ENCODE measurements around the gene MAL. TPM values are rescaled to one million over a fixed set of nuclear protein-coding genes. Genes with fewer than 3 reads are reported as not detected.

The MAL gene
- polyA plus RNA-seq, 1 donor from 2014 or later, result not detected

DNA sequence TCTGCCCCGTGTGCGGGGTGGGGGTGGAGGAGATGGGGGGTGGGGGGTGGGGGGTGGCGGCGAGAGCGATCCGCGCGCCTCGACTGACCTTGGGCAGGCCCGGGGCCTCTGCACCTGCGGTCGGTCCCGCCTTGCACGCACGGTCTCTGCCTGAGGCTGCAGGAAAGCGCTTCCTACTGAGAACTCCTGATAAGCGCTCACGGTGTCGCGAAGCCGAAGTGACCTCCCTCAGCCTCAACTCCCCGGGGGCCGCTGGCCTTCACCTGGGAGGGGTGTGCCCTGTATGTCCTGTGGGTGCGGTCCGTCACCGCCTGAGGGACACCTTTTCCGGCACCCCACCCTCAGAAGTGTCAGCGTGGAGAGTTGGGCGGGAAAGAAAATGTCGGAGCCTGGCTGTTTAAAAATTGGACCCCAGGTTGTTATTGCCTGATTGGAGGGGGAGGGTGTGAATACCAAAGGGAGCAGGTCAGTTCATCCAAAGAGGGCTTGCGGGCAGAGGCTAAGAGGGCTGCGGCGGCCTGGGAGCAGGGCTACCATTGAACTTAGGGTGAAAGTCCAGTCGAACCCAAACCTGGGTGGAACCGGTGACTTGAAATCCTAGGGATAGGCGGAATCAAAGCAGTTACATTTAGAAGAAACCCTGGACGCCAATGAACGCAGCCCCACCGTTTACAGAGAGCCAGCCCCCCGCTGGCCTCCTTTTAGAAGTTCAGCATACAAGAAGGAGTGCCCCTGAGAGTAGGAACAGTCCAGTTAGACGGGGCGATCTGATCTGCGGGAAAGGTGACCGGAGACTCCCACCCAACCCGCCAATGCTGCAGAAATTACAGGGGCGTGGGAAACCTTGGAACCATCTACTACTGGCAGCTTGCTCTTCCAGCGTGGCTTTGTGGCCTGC is 1.2 kb downstream of the MAL start:
- no peak overlapping the region for H3K4me3 ChIP-seq (ENCODE audit: low read length)
- no peaks in the 10 kb centered on the region for H4K20me1 ChIP-seq (ENCODE audit: insufficient read depth)
- no peak overlapping the region for H3K4me2 ChIP-seq (ENCODE audit: low read length)
- no peak for TF ChIP-seq EP300 (conservative IDR thresholded peaks at IDR 0.05; ENCODE audit: poor library complexity, severe bottlenecking)
- TF ChIP-seq, protein P1, sequence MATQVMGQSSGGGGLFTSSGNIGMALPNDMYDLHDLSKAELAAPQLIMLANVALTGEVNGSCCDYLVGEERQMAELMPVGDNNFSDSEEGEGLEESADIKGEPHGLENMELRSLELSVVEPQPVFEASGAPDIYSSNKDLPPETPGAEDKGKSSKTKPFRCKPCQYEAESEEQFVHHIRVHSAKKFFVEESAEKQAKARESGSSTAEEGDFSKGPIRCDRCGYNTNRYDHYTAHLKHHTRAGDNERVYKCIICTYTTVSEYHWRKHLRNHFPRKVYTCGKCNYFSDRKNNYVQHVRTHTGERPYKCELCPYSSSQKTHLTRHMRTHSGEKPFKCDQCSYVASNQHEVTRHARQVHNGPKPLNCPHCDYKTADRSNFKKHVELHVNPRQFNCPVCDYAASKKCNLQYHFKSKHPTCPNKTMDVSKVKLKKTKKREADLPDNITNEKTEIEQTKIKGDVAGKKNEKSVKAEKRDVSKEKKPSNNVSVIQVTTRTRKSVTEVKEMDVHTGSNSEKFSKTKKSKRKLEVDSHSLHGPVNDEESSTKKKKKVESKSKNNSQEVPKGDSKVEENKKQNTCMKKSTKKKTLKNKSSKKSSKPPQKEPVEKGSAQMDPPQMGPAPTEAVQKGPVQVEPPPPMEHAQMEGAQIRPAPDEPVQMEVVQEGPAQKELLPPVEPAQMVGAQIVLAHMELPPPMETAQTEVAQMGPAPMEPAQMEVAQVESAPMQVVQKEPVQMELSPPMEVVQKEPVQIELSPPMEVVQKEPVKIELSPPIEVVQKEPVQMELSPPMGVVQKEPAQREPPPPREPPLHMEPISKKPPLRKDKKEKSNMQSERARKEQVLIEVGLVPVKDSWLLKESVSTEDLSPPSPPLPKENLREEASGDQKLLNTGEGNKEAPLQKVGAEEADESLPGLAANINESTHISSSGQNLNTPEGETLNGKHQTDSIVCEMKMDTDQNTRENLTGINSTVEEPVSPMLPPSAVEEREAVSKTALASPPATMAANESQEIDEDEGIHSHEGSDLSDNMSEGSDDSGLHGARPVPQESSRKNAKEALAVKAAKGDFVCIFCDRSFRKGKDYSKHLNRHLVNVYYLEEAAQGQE (IDR thresholded peaks at IDR 0.05; ENCODE audit: borderline replicate concordance), result no peak
- TF ChIP-seq RAD21 (conservative IDR thresholded peaks at IDR 0.05), result no peak
- no peak for TF ChIP-seq EZH2 (IDR thresholded peaks at IDR 0.05; ENCODE audit: borderline replicate concordance, insufficient read depth, low read length, poor library complexity, severe bottlenecking)
- TF ChIP-seq, protein P2, sequence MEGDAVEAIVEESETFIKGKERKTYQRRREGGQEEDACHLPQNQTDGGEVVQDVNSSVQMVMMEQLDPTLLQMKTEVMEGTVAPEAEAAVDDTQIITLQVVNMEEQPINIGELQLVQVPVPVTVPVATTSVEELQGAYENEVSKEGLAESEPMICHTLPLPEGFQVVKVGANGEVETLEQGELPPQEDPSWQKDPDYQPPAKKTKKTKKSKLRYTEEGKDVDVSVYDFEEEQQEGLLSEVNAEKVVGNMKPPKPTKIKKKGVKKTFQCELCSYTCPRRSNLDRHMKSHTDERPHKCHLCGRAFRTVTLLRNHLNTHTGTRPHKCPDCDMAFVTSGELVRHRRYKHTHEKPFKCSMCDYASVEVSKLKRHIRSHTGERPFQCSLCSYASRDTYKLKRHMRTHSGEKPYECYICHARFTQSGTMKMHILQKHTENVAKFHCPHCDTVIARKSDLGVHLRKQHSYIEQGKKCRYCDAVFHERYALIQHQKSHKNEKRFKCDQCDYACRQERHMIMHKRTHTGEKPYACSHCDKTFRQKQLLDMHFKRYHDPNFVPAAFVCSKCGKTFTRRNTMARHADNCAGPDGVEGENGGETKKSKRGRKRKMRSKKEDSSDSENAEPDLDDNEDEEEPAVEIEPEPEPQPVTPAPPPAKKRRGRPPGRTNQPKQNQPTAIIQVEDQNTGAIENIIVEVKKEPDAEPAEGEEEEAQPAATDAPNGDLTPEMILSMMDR (IDR thresholded peaks at IDR 0.05; ENCODE audit: poor library complexity, severe bottlenecking), result no peak
- TF ChIP-seq POLR2AphosphoS5 (IDR thresholded peaks at IDR 0.05), result no peak
- TF ChIP-seq SMC3 (conservative IDR thresholded peaks at IDR 0.05; ENCODE audit: poor library complexity), result no peak
- no peak for TF ChIP-seq TAF1 (IDR thresholded peaks at IDR 0.05; ENCODE audit: low read depth)
- no peak for TF ChIP-seq MXI1 (conservative IDR thresholded peaks at IDR 0.05; ENCODE audit: poor library complexity, severe bottlenecking)
- H3K9me2 ChIP-seq (ENCODE audit: insufficient read depth, low read length), result no peaks in the 10 kb centered on the region
- H3K9me3 ChIP-seq (ENCODE audit: low read length), result peaks cover 5% of the 10 kb centered on the region
- H3K27ac ChIP-seq (ENCODE audit: low read length), result no peak overlapping the region
- H3K27me3 ChIP-seq (ENCODE audit: insufficient read depth, low read depth, low read length), result no peaks in the 10 kb centered on the region
- H3F3A ChIP-seq (ENCODE audit: insufficient read depth, low read length, poor library complexity, severe bottlenecking), result no peaks in the 10 kb centered on the region
- H3K36me3 ChIP-seq (ENCODE audit: insufficient read depth, low read length), result no peaks in the 10 kb centered on the region
- H3K79me2 ChIP-seq (replicated peaks; ENCODE audit: insufficient read depth, low read length), result no peaks in the 10 kb centered on the region
- no peak overlapping the region for H3K9ac ChIP-seq (ENCODE audit: low read length)
- no peak overlapping the region for H2AFZ ChIP-seq (ENCODE audit: low read depth, low read length)

DNA sequence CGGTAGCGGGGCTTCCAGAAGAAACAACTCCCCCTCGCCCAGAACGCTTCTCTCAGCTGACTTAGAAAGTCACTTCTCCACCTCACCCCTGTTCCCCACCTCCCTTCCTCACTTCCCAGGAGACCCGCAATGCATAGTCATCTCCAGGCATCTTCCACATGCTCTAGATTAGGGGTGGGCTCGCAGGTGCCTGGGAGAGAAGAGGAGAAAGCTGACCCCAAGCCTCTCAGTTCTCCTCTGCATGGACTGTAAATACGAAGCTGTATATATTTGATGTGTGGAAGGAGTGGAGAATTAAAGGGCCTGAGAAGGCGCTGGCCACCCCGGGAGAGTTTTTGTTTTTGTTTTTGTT is 1.8 kb downstream of the MAL start:
- Histone ChIP-seq H4K20me1 (ENCODE audit: insufficient read depth) (no peaks in the 10 kb centered on the region), H3K9ac (ENCODE audit: low read length) (no peak overlapping the region), H2AFZ (ENCODE audit: low read depth, low read length) (no peak overlapping the region), H3K27ac (ENCODE audit: low read length) (no peak overlapping the region), H3K4me3 (ENCODE audit: low read length) (no peak overlapping the region), H3K27me3 (ENCODE audit: insufficient read depth, low read depth, low read length) (no peaks in the 10 kb centered on the region), H3K4me2 (ENCODE audit: low read length) (no peak overlapping the region), H3K9me3 (ENCODE audit: low read length) (peaks cover 2% of the 10 kb centered on the region), H3F3A (ENCODE audit: insufficient read depth, low read length, poor library complexity, severe bottlenecking) (no peaks in the 10 kb centered on the region), H3K9me2 (ENCODE audit: insufficient read depth, low read length) (no peaks in the 10 kb centered on the region), H3K36me3 (ENCODE audit: insufficient read depth, low read length) (no peaks in the 10 kb centered on the region), H3K79me2 (replicated peaks; ENCODE audit: insufficient read depth, low read length) (no peaks in the 10 kb centered on the region)
- no peak for TF ChIP-seq POLR2AphosphoS5 (IDR thresholded peaks at IDR 0.05)
- no peak for TF ChIP-seq RAD21 (conservative IDR thresholded peaks at IDR 0.05)
- no peak for TF ChIP-seq MXI1 (conservative IDR thresholded peaks at IDR 0.05; ENCODE audit: poor library complexity, severe bottlenecking)
- TF ChIP-seq, protein P1 (IDR thresholded peaks at IDR 0.05; ENCODE audit: borderline replicate concordance), result no peak
- TF ChIP-seq EZH2 (IDR thresholded peaks at IDR 0.05; ENCODE audit: borderline replicate concordance, insufficient read depth, low read length, poor library complexity, severe bottlenecking), result no peak
- TF ChIP-seq EP300 (conservative IDR thresholded peaks at IDR 0.05; ENCODE audit: poor library complexity, severe bottlenecking), result no peak
- no peak for TF ChIP-seq SMC3 (conservative IDR thresholded peaks at IDR 0.05; ENCODE audit: poor library complexity)
- TF ChIP-seq, protein P2 (IDR thresholded peaks at IDR 0.05; ENCODE audit: poor library complexity, severe bottlenecking), result no peak
- no peak for TF ChIP-seq TAF1 (IDR thresholded peaks at IDR 0.05; ENCODE audit: low read depth)

All from neural cell (in vitro differentiated cells).